HepG2 (cell line): ENCODE data around the gene TRIM7. TPM values are rescaled to one million over a fixed set of nuclear protein-coding genes. Genes with fewer than 3 reads are reported as not detected.

ENCODE experiments used
- AFF4 ChIP-seq: sonication (generic); formaldehyde crosslinking; IDR thresholded peaks from 2 replicates; pipeline ENCODE4 v1.4.0; 2020; ENCODE audit warnings: missing genetic modification reagents
- ETV5 ChIP-seq: IDR thresholded peaks from 2 replicates; pipeline ENCODE4 v1.6.1; 2018; ENCODE audit warnings: missing biosample characterization, missing genetic modification reagents, inconsistent platforms, borderline replicate concordance
- GABPB1 ChIP-seq: IDR thresholded peaks from 2 replicates; pipeline ENCODE4 v1.6.1; 2016; ENCODE audit warnings: mild to moderate bottlenecking, missing genetic modification reagents, moderate library complexity, missing compliant biosample characterization
- HMG20B ChIP-seq: conservative IDR thresholded peaks from 2 replicates; pipeline ENCODE4 v1.6.1; 2016; ENCODE audit warnings: missing genetic modification reagents, missing compliant biosample characterization
- IKZF4 ChIP-seq: sonication (generic); formaldehyde crosslinking; IDR thresholded peaks from 2 replicates; pipeline ENCODE4 v1.5.1; 2020; ENCODE audit warnings: borderline replicate concordance, mild to moderate bottlenecking, low read depth, missing genetic modification reagents; ENCODE audit errors: not compliant biosample characterization
- KAT8 ChIP-seq: IDR thresholded peaks from 2 replicates; pipeline ENCODE4 v1.6.1; 2016; ENCODE audit warnings: missing genetic modification reagents, missing compliant biosample characterization
- MTA3 ChIP-seq: sonication (generic); formaldehyde crosslinking; IDR thresholded peaks from 2 replicates; pipeline ENCODE4 v1.4.0; 2020; ENCODE audit warnings: missing genetic modification reagents
- PBX3 ChIP-seq: sonication (generic); formaldehyde crosslinking; IDR thresholded peaks from 2 replicates; pipeline ENCODE4 v1.8.1; 2023; ENCODE audit warnings: missing genetic modification reagents, inconsistent platforms, borderline replicate concordance
- POLR2AphosphoS2 ChIP-seq: IDR thresholded peaks from 2 replicates; pipeline ENCODE4 v1.6.1; 2011; ENCODE audit warnings: low read depth, low read length, improper control_type of control experiment
- RARA ChIP-seq: IDR thresholded peaks from 2 replicates; pipeline ENCODE4 v1.6.1; 2016; ENCODE audit warnings: missing genetic modification reagents, missing compliant biosample characterization
- ZBTB26 ChIP-seq: IDR thresholded peaks from 2 replicates; pipeline ENCODE4 v1.6.1; 2016; ENCODE audit warnings: missing compliant biosample characterization, missing genetic modification reagents, borderline replicate concordance
- ZBTB44 ChIP-seq: sonication (generic); formaldehyde crosslinking; IDR thresholded peaks from 2 replicates; pipeline ENCODE4 v1.4.0; 2020; ENCODE audit warnings: missing genetic modification reagents
- ZFY ChIP-seq: sonication (generic); formaldehyde crosslinking; IDR thresholded peaks from 2 replicates; pipeline ENCODE4 v1.4.0; 2020; ENCODE audit warnings: missing genetic modification reagents
- ZNF280D ChIP-seq: sonication (generic); formaldehyde crosslinking; IDR thresholded peaks from 2 replicates; pipeline ENCODE4 v1.5.1; 2020; ENCODE audit warnings: mild to moderate bottlenecking, missing genetic modification reagents
- ZSCAN25 ChIP-seq: sonication (generic); formaldehyde crosslinking; IDR thresholded peaks from 2 replicates; pipeline ENCODE4 v1.8.0; 2022; ENCODE audit warnings: mild to moderate bottlenecking, missing genetic modification reagents
- polyA plus RNA-seq, 8 experiments: library from polyadenylated mRNA; depleted of rRNA in 3 of 8; stranded (reverse) in 7 of 8; unstranded in 1 of 8; fragments of >200 nt; fragmentation: Illumina TruSeq in 4 of 8; extraction: Trizol in 4 of 8; gene quantifications; 2 replicates each; pipeline versions ENCODE4 v1.2.1 to v1.2.3, GENCODE V29; 2011 to 2016; ENCODE audit warnings: low read depth in 4 of 8, missing spikeins in 1 of 8, mixed read lengths in 1 of 8; ENCODE audit not compliant: insufficient read depth in 1 of 8
- total RNA-seq, 5 experiments: library from RNA; depleted of rRNA; stranded (reverse); fragments of >200 nt; fragmentation: Illumina TruSeq; extraction: Trizol; gene quantifications; 2 replicates each; pipeline ENCODE4 v1.2.3, GENCODE V29; 2016; ENCODE audit warnings: low read depth in 1 of 5

Gene TRIM7
- total and polyA plus RNA-seq, 2 of the 13 experiments (the other 11 are each of a cell fraction or from before 2014, with no cell fraction given) = 0.13 TPM; not detected in 1

GRCh38 chr5:181243564-181244343, 38.8 kb upstream of the TRIM7 start, which contains the start of gene RACK1 (continued):
- TF ChIP-seq ZBTB26 (CRISPR knock-in tag) = no peak; the same call in 1 of the 2 replicates
- no peak for TF ChIP-seq MTA3 (CRISPR knock-in tag)
- TF ChIP-seq POLR2AphosphoS2 = peak; percentile 92
- peak; percentile 96 for TF ChIP-seq GABPB1 (CRISPR knock-in tag)
- TF ChIP-seq RARA (CRISPR knock-in tag) = peak; percentile 8; the same call in 1 of the 2 replicates
- peak; percentile 27; the same call in 1 of the 2 replicates for TF ChIP-seq ETV5 (CRISPR knock-in tag)
- peak; percentile 71; the same call in 1 of the 2 replicates for TF ChIP-seq ZBTB44
- TF ChIP-seq PBX3 (CRISPR knock-in tag) = peak; percentile 22; the same call in 1 of the 2 replicates
- TF ChIP-seq AFF4 (CRISPR knock-in tag) = 0 out of 2 replicates have a peak, but pooled peaks have one; percentile 81
- no peak for TF ChIP-seq HMG20B
- TF ChIP-seq KAT8 (CRISPR knock-in tag) = peak; percentile 87
- peak; percentile 54; the same call in 1 of the 2 replicates for TF ChIP-seq ZSCAN25 (CRISPR knock-in tag)
- peak; percentile 82 for TF ChIP-seq ZFY
- TF ChIP-seq ZNF280D = 0 out of 2 replicates have a peak, but pooled peaks have one; percentile 74
- TF ChIP-seq IKZF4 (CRISPR knock-in tag) = peak; percentile 70
